ENCODE results near the gene CENATAC. TPM values are rescaled to one million over a fixed set of nuclear protein-coding genes. Genes with fewer than 3 reads are reported as not detected.
A peak's percentile ranks its signal among the peaks of the same experiment; 100 is the strongest.

CENATAC gene
- total and polyA plus RNA-seq, 9 of the 15 experiments (the other 6 are each of a cell fraction or from before 2014, with no cell fraction given) = 2.4 to 25.5 (median 13.7) TPM

GRCh38 chr11:119015054-119015611 lies 17.2 kb downstream of the CENATAC start (continued):
- peak; percentile 48; the same call in 1 of the 2 replicates for TF ChIP-seq POLR2G (IDR thresholded peaks at IDR 0.05; ENCODE audit: low read depth, low read length)
- TF ChIP-seq XRCC4 (IDR thresholded peaks at IDR 0.05; ENCODE audit: extremely low read depth, insufficient read depth, insufficient read length) = no peak
- no peak for TF ChIP-seq PATZ1 (CRISPR knock-in tag; IDR thresholded peaks at IDR 0.05; ENCODE audit: borderline replicate concordance)
- no peak for TF ChIP-seq NR1H2 (CRISPR knock-in tag; IDR thresholded peaks at IDR 0.05)
- TF ChIP-seq KLF13 (tag; IDR thresholded peaks at IDR 0.05; ENCODE audit: borderline replicate concordance, low read depth) = 0 out of 2 replicates have a peak, but pooled peaks have one; percentile 31
- no peak for TF ChIP-seq ZNF644 (tag; IDR thresholded peaks at IDR 0.05; ENCODE audit: low read depth)
- TF ChIP-seq BRD4 (IDR thresholded peaks at IDR 0.05) = no peak
- TF ChIP-seq MBD2 (IDR thresholded peaks at IDR 0.05; ENCODE audit: borderline replicate concordance, low read depth) = no peak
- no peak for TF ChIP-seq GTF2E2 (tag; IDR thresholded peaks at IDR 0.05)
- TF ChIP-seq ZNF121 (CRISPR knock-in tag; conservative IDR thresholded peaks at IDR 0.05) = peak; percentile 90
- TF ChIP-seq ZNF551 (CRISPR knock-in tag; IDR thresholded peaks at IDR 0.05) = no peak
- TF ChIP-seq ZNF280B (CRISPR knock-in tag; IDR thresholded peaks at IDR 0.05) = no peak
- no peak for TF ChIP-seq ZNF212 (CRISPR knock-in tag; IDR thresholded peaks at IDR 0.05)
- no peak for TF ChIP-seq ZNF561 (CRISPR knock-in tag; conservative IDR thresholded peaks at IDR 0.05)
- no peak for TF ChIP-seq EWSR1 (IDR thresholded peaks at IDR 0.05; ENCODE audit: borderline replicate concordance, low read depth, partially characterized antibody)
- no peak for TF ChIP-seq CREB3 (tag; conservative IDR thresholded peaks at IDR 0.05; ENCODE audit: low read depth)
- no peak for TF ChIP-seq ZBTB43 (CRISPR knock-in tag; IDR thresholded peaks at IDR 0.05)
- TF ChIP-seq YY1 (IDR thresholded peaks at IDR 0.05; ENCODE audit: borderline replicate concordance in 1 of 3, control insufficient read depth in 1 of 3, extremely low read depth in 1 of 3, insufficient read depth in 3 of 3, insufficient read length in 1 of 3, insufficient replicate concordance in 2 of 3, low read depth in 1 of 3, low read length in 2 of 3) = peak in 2 of 3 experiments; percentile 21 to 50
- no peak for TF ChIP-seq NFIC (IDR thresholded peaks at IDR 0.05)
- peak; percentile 39 for TF ChIP-seq RBM25 (IDR thresholded peaks at IDR 0.05; ENCODE audit: low read depth, low read length, severe bottlenecking)
- TF ChIP-seq POLR2AphosphoS5 (IDR thresholded peaks at IDR 0.05; ENCODE audit: control insufficient read depth, insufficient read depth, low read depth, low read length) = peak; percentile 61; the same call in 1 of the 2 replicates
- TF ChIP-seq FOXP1 (CRISPR knock-in tag; IDR thresholded peaks at IDR 0.05) = no peak
